ENCODE data around the gene RNF213. TPM values are rescaled to one million over a fixed set of nuclear protein-coding genes. Genes with fewer than 3 reads are reported as not detected.

The RNF213 gene
- total and polyA plus RNA-seq, 4 donors: 18.2 to 104 (median 33.5) TPM

DNA sequence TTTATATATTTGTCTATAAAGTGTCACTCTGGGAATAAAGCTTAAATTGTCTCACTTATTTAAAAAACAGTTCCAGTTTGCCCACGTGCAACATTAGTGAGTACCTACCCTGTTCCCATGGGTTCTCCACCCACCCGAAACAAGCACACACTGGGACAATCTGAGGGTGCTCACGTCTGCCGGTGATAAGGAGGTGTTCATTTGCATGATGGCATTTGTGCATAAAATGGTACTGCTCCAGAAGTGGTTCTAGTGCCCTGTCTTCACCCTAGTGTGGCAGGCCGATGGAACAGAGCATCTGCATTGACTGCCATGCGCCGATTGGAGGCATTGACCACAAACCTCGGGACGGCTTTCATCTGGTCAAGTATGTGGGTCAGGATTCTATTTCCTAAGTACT, 118.7 kb downstream of the RNF213 start (continued):
- TF ChIP-seq, protein P1, sequence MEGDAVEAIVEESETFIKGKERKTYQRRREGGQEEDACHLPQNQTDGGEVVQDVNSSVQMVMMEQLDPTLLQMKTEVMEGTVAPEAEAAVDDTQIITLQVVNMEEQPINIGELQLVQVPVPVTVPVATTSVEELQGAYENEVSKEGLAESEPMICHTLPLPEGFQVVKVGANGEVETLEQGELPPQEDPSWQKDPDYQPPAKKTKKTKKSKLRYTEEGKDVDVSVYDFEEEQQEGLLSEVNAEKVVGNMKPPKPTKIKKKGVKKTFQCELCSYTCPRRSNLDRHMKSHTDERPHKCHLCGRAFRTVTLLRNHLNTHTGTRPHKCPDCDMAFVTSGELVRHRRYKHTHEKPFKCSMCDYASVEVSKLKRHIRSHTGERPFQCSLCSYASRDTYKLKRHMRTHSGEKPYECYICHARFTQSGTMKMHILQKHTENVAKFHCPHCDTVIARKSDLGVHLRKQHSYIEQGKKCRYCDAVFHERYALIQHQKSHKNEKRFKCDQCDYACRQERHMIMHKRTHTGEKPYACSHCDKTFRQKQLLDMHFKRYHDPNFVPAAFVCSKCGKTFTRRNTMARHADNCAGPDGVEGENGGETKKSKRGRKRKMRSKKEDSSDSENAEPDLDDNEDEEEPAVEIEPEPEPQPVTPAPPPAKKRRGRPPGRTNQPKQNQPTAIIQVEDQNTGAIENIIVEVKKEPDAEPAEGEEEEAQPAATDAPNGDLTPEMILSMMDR (IDR thresholded peaks at IDR 0.05; ENCODE audit: low read depth, low read length, missing input control): no peak
- TF ChIP-seq TAF1 (conservative IDR thresholded peaks at IDR 0.05) (no peak), YY1 (IDR thresholded peaks at IDR 0.05) (no peak), RAD21 (IDR thresholded peaks at IDR 0.05) (no peak), FOXA2 (IDR thresholded peaks at IDR 0.05) (no peak)

GRCh38 chr17:80380068-80380467, 119.4 kb downstream of the RNF213 start:
- no peaks in the 10 kb centered on the region for H3K27me3 ChIP-seq (ENCODE audit: control insufficient read depth in 4 of 4, insufficient read depth in 4 of 4, low read length in 3 of 4)
- H3K9me3 ChIP-seq (ENCODE audit: control insufficient read depth in 4 of 4, low read length in 3 of 4): no peaks in the 10 kb centered on the region
- 97% methylated on average over 6 of the region's 6 CpGs for WGBS
- DNase-seq (ENCODE audit: low spot score): no peak
- H3K36me3 ChIP-seq (ENCODE audit: control insufficient read depth in 4 of 4, insufficient read depth in 3 of 4, low read depth in 1 of 4, low read length in 3 of 4): peaks cover 20 to 97% (median 85%) of the 10 kb centered on the region in 4 donors
- H3K4me3 ChIP-seq (ENCODE audit: low read depth in 1 of 3, low read length in 3 of 3): no peak overlapping the region
- H3K9ac ChIP-seq (ENCODE audit: low read depth in 1 of 2, low read length in 2 of 2): no peak overlapping the region
- no peaks in the 10 kb centered on the region for H3K4me1 ChIP-seq (ENCODE audit: control insufficient read depth in 4 of 4, insufficient read depth in 4 of 4, low read length in 3 of 4)
- H3K27ac ChIP-seq (ENCODE audit: low read depth in 1 of 2, low read length in 2 of 2): no peak overlapping the region
- TF ChIP-seq ATF3 (IDR thresholded peaks at IDR 0.05) (no peak), FOXA1 (IDR thresholded peaks at IDR 0.05) (no peak), RAD21 (IDR thresholded peaks at IDR 0.05) (no peak), HNF4G (IDR thresholded peaks at IDR 0.05) (no peak), TAF1 (conservative IDR thresholded peaks at IDR 0.05) (no peak), HNF4A (conservative IDR thresholded peaks at IDR 0.05) (no peak), RXRA (IDR thresholded peaks at IDR 0.05) (no peak), YY1 (IDR thresholded peaks at IDR 0.05) (no peak)

GRCh38 chr17:80380555-80381002, 119.9 kb downstream of the RNF213 start:
- Histone ChIP-seq H3K27ac (ENCODE audit: low read depth in 1 of 2, low read length in 2 of 2) (no peak overlapping the region), H3K27me3 (ENCODE audit: control insufficient read depth in 4 of 4, insufficient read depth in 4 of 4, low read length in 3 of 4) (no peaks in the 10 kb centered on the region), H3K4me3 (ENCODE audit: low read depth in 1 of 3, low read length in 3 of 3) (no peak overlapping the region), H3K4me1 (ENCODE audit: control insufficient read depth in 4 of 4, insufficient read depth in 4 of 4, low read length in 3 of 4) (no peaks in the 10 kb centered on the region), H3K36me3 (ENCODE audit: control insufficient read depth in 4 of 4, insufficient read depth in 3 of 4, low read depth in 1 of 4, low read length in 3 of 4) (peaks cover 20 to 97% (median 86%) of the 10 kb centered on the region in 4 donors), H3K9me3 (ENCODE audit: control insufficient read depth in 4 of 4, low read length in 3 of 4) (no peaks in the 10 kb centered on the region), H3K9ac (ENCODE audit: low read depth in 1 of 2, low read length in 2 of 2) (no peak overlapping the region)
- DNase-seq (ENCODE audit: low spot score): no peak
- WGBS: 90% methylated on average over 21 of the region's 21 CpGs
- TF ChIP-seq RAD21 (IDR thresholded peaks at IDR 0.05) (no peak), YY1 (IDR thresholded peaks at IDR 0.05) (no peak), SP1 (IDR thresholded peaks at IDR 0.05) (no peak), FOXA1 (IDR thresholded peaks at IDR 0.05) (no peak)
- TF ChIP-seq, protein P1 (IDR thresholded peaks at IDR 0.05; ENCODE audit: low read depth, low read length, missing input control): no peak

DNA sequence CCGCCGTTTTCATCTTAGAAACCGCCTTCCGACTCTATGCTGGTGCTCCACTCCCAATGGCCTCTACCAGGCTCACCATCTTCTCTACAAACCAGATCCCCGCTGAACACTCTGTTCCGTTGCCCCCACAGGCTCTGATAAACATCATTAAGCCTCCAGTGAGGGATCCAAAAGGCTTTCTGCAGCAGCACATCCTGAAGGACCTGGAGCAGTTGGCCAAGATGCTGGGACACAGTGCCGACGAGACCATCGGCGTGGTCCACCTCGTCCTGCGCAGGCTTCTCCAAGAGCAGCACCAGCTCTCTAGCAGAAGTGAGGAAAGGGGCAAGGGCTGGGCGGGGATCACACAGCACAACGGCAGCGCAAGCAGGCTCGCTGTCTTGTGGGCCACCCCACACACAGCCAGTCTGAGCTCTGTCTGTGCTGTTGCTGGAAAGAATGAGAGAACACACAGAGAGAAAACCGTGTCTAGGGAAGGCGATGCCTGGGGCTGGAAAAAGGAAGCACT, 120.8 kb downstream of the RNF213 start:
- DNase-seq (ENCODE audit: low spot score): no peak
- WGBS: 97% methylated on average over 18 of the region's 18 CpGs
- no peak overlapping the region for H3K27ac ChIP-seq (ENCODE audit: low read depth in 1 of 2, low read length in 2 of 2)
- no peak for TF ChIP-seq HNF4G (IDR thresholded peaks at IDR 0.05)
- no peak for TF ChIP-seq NR2F2 (IDR thresholded peaks at IDR 0.05)
- TF ChIP-seq HNF4A (conservative IDR thresholded peaks at IDR 0.05): no peak
- no peak for TF ChIP-seq FOXA1 (IDR thresholded peaks at IDR 0.05)
- TF ChIP-seq JUND (IDR thresholded peaks at IDR 0.05): no peak
- TF ChIP-seq REST (IDR thresholded peaks at IDR 0.05): no peak
- TF ChIP-seq RXRA (IDR thresholded peaks at IDR 0.05): no peak
- TF ChIP-seq RAD21 (IDR thresholded peaks at IDR 0.05): no peak
- TF ChIP-seq GABPA (IDR thresholded peaks at IDR 0.05 in 1 of 2, conservative IDR thresholded peaks at IDR 0.05 in 1 of 2): no peak
- no peak for TF ChIP-seq EGR1 (IDR thresholded peaks at IDR 0.05; ENCODE audit: low read depth in 2 of 2)

More for the DNA sequence above, 120.8 kb downstream of the RNF213 start:
- H3K9ac ChIP-seq (ENCODE audit: low read depth in 1 of 2, low read length in 2 of 2): no peak overlapping the region
- H3K9me3 ChIP-seq (ENCODE audit: control insufficient read depth in 4 of 4, low read length in 3 of 4): no peaks in the 10 kb centered on the region
- H3K4me1 ChIP-seq (ENCODE audit: control insufficient read depth in 4 of 4, insufficient read depth in 4 of 4, low read length in 3 of 4): no peaks in the 10 kb centered on the region
- no peak overlapping the region for H3K4me3 ChIP-seq (ENCODE audit: low read depth in 1 of 3, low read length in 3 of 3)
- H3K36me3 ChIP-seq (ENCODE audit: control insufficient read depth in 4 of 4, insufficient read depth in 3 of 4, low read depth in 1 of 4, low read length in 3 of 4): peaks cover 18 to 97% (median 83%) of the 10 kb centered on the region in 4 donors
- H3K27me3 ChIP-seq (ENCODE audit: control insufficient read depth in 4 of 4, insufficient read depth in 4 of 4, low read length in 3 of 4): no peaks in the 10 kb centered on the region

All from liver (tissue), 9 donors.